ENCODE measurements around the gene BTBD9.

The BTBD9 gene

GRCh38 chr6:38423746-38424145 lies 216.0 kb downstream of the BTBD9 start:
- DNase-seq, result no peak

- DNase-seq, result no peak
These were observed 219.5 kb downstream of the BTBD9 start for GRCh38 chr6:38420207-38420606.

- DNase-seq, result no peak
These were observed 222.2 kb downstream of the BTBD9 start for GRCh38 chr6:38417521-38417920.

- DNase-seq, result no peak
These were observed 224.3 kb downstream of the BTBD9 start for GRCh38 chr6:38415231-38416005.

- DNase-seq, result no peak
These were observed 226.5 kb downstream of the BTBD9 start for GRCh38 chr6:38413102-38413800.

GRCh38 chr6:38407192-38407591 lies 232.5 kb downstream of the BTBD9 start:
- no peak for DNase-seq

- DNase-seq, result no peak
These were observed 233.6 kb downstream of the BTBD9 start for GRCh38 chr6:38406096-38406495.

GRCh38 chr6:38404900-38405556 lies 234.7 kb downstream of the BTBD9 start:
- no peak for DNase-seq

GRCh38 chr6:38404355-38404754 lies 235.4 kb downstream of the BTBD9 start:
- DNase-seq, result no peak

- DNase-seq, result no peak
These were observed 236.2 kb downstream of the BTBD9 start for GRCh38 chr6:38403548-38403947.

- DNase-seq, result no peak
These were observed 239.0 kb downstream of the BTBD9 start for GRCh38 chr6:38400764-38401163.

- no peak for DNase-seq
These were observed 239.6 kb downstream of the BTBD9 start for GRCh38 chr6:38400101-38400500.

GRCh38 chr6:38396209-38396608 lies 243.5 kb downstream of the BTBD9 start:
- no peak for DNase-seq

- DNase-seq, result no peak
These were observed 245.7 kb downstream of the BTBD9 start for GRCh38 chr6:38393986-38394385.

- DNase-seq, result no peak
These were observed 247.8 kb downstream of the BTBD9 start for GRCh38 chr6:38391626-38392579.

- DNase-seq, result no peak
These were observed 248.5 kb downstream of the BTBD9 start for GRCh38 chr6:38391206-38391605.

- no peak for DNase-seq
These were observed 249.9 kb downstream of the BTBD9 start for GRCh38 chr6:38389875-38390274.

- DNase-seq, result no peak
These were observed 251.8 kb downstream of the BTBD9 start for GRCh38 chr6:38387971-38388370.

- DNase-seq, result no peak
These were observed 252.3 kb downstream of the BTBD9 start for GRCh38 chr6:38387461-38387860.

- DNase-seq, result no peak
These were observed 260.9 kb downstream of the BTBD9 start for GRCh38 chr6:38378801-38379200.

- no peak for DNase-seq
These were observed 263.8 kb downstream of the BTBD9 start for GRCh38 chr6:38375937-38376336.

- DNase-seq, result no peak
These were observed 264.4 kb downstream of the BTBD9 start for GRCh38 chr6:38375341-38375740.

GRCh38 chr6:38371881-38372280 lies 267.8 kb downstream of the BTBD9 start:
- DNase-seq, result no peak
